GM12864 (cell line): ENCODE results near the gene RAI1.

Experiments used
- DNase-seq: peaks from one replicate; pipeline ENCODE4 v3.0.0-alpha.2; 2011; ENCODE audit warnings: low read depth
- H3K4me3 ChIP-seq: 2 replicates; pipeline ENCODE4 v1.5.1; 2011; ENCODE audit warnings: mild to moderate bottlenecking, low read depth, low read length, control low read depth
- CTCF ChIP-seq: IDR thresholded peaks from 2 replicates; pipeline ENCODE4 v1.5.1; 2011; ENCODE audit warnings: low read depth, mild to moderate bottlenecking, moderate library complexity, low read length, control low read depth, inconsistent platforms; ENCODE audit errors: missing control alignments

The RAI1 gene

GRCh38 chr17:17709815-17710321, 28.6 kb downstream of the RAI1 start:
- H3K4me3 ChIP-seq, result no peak overlapping the region
- TF ChIP-seq CTCF, result no peak

GRCh38 chr17:17710355-17710727, 29.1 kb downstream of the RAI1 start:
- no peak for TF ChIP-seq CTCF

More at GRCh38 chr17:17709815-17710321, 28.6 kb downstream of the RAI1 start:
- no peak for DNase-seq

GRCh38 chr17:17710728-17711541, 29.7 kb downstream of the RAI1 start:
- H3K4me3 ChIP-seq, result no peak overlapping the region
- no peak for DNase-seq
- no peak for TF ChIP-seq CTCF

More at GRCh38 chr17:17710355-17710727, 29.1 kb downstream of the RAI1 start:
- no peak for DNase-seq
- no peak overlapping the region for H3K4me3 ChIP-seq

- no peak overlapping the region for H3K4me3 ChIP-seq
- no peak for DNase-seq
- no peak for TF ChIP-seq CTCF
Measured at GRCh38 chr17:17711641-17712162, 30.4 kb downstream of the RAI1 start.

- TF ChIP-seq CTCF, result no peak
- DNase-seq, result peak; percentile 44
- H3K4me3 ChIP-seq, result no peak overlapping the region
Measured at GRCh38 chr17:17712268-17712924, 31.1 kb downstream of the RAI1 start.

GRCh38 chr17:17713839-17714238, 32.6 kb downstream of the RAI1 start:
- no peak overlapping the region for H3K4me3 ChIP-seq
- TF ChIP-seq CTCF, result no peak
- DNase-seq, result no peak
